Fibroblast of lung (primary cell): ENCODE results near the gene CACNG8. TPM values are rescaled to one million over a fixed set of nuclear protein-coding genes. Genes with fewer than 3 reads are reported as not detected.
"Not testable (repeated sequence)": the region's sequence is repeated elsewhere in the genome, so short reads cannot be mapped to it uniquely, and the experiment has no call there.

Source experiments
- DNase-seq, 2 donors: peaks; one replicate each; pipeline versions ENCODE4 v3.0.0 to v3.0.0-alpha.2; 2010; ENCODE audit warnings: low read depth in 2 of 2
- H2AFZ ChIP-seq: 2 replicates; pipeline ENCODE4 v1.5.1; 2012; ENCODE audit warnings: low read length, control low read depth, inconsistent platforms
- H3K27ac ChIP-seq: 2 replicates; pipeline ENCODE4 v1.5.1; 2011; ENCODE audit warnings: low read length, control low read depth; ENCODE audit not compliant: insufficient read depth
- H3K27me3 ChIP-seq: 2 replicates; pipeline ENCODE4 v1.5.1; 2011; ENCODE audit warnings: mild to moderate bottlenecking, low read length; ENCODE audit not compliant: control insufficient read depth, insufficient read depth
- H3K36me3 ChIP-seq: 2 replicates; pipeline ENCODE4 v1.5.1; 2011; ENCODE audit warnings: low read length; ENCODE audit not compliant: control insufficient read depth, insufficient read depth
- H3K4me1 ChIP-seq: 2 replicates; pipeline ENCODE4 v1.5.1; 2011; ENCODE audit warnings: low read length; ENCODE audit not compliant: control insufficient read depth, insufficient read depth; ENCODE audit errors: extremely low read depth
- H3K4me2 ChIP-seq: 2 replicates; pipeline ENCODE4 v1.5.1; 2011; ENCODE audit warnings: low read length, control low read depth; ENCODE audit not compliant: insufficient read depth; ENCODE audit errors: extremely low read depth
- H3K4me3 ChIP-seq, 4 experiments: fragments of 200-600 bp in 1 of 4; sonication (generic) in 1 of 4; replicated peaks in 1 of 4; 2 replicates each; pipeline ENCODE4 v1.5.1; 2011 to 2016; ENCODE audit warnings: low read length in 4 of 4, low read depth in 3 of 4, mild to moderate bottlenecking in 3 of 4, control low read depth in 2 of 4, inconsistent platforms in 1 of 4, mixed read lengths in 1 of 4; ENCODE audit not compliant: insufficient read depth in 1 of 4; ENCODE audit errors: control extremely low read depth in 1 of 4
- H3K79me2 ChIP-seq: 2 replicates; pipeline ENCODE4 v1.5.1; 2012; ENCODE audit warnings: mild to moderate bottlenecking, low read length, inconsistent platforms; ENCODE audit not compliant: control insufficient read depth, insufficient read depth
- H3K9ac ChIP-seq: 2 replicates; pipeline ENCODE4 v1.5.1; 2011; ENCODE audit warnings: mild to moderate bottlenecking, low read length, control low read depth; ENCODE audit not compliant: insufficient read depth
- H3K9me3 ChIP-seq: 2 replicates; pipeline ENCODE4 v1.5.1; 2012; ENCODE audit warnings: low read depth, low read length; ENCODE audit not compliant: control insufficient read depth, insufficient read depth
- H4K20me1 ChIP-seq: 2 replicates; pipeline ENCODE4 v1.5.1; 2011; ENCODE audit warnings: low read length; ENCODE audit not compliant: control insufficient read depth, insufficient read depth; ENCODE audit errors: extremely low read depth
- CTCF ChIP-seq, 2 donors: IDR thresholded peaks in 1 of 2; conservative IDR thresholded peaks in 1 of 2; 1 replicate in 1 of 2; 2 replicates in 1 of 2; pipeline ENCODE4 v1.5.1; 2011 to 2012; ENCODE audit warnings: low read length in 2 of 2, control low read depth in 1 of 2, inconsistent platforms in 1 of 2, low read depth in 1 of 2, mild to moderate bottlenecking in 1 of 2
- EZH2 ChIP-seq: IDR thresholded peaks from 2 replicates; pipeline ENCODE4 v1.5.1; 2012; ENCODE audit warnings: low read length, control low read depth, mild to moderate bottlenecking; ENCODE audit errors: missing control alignments
- polyA plus RNA-seq, 2 donors: library from polyadenylated mRNA; depleted of rRNA in 1 of 2; stranded (reverse) in 1 of 2; unstranded in 1 of 2; fragments of >200 nt; gene quantifications; 2 replicates each; pipeline ENCODE4 v1.2.1, GENCODE V29; 2011 to 2012; ENCODE audit warnings: missing spikeins in 1 of 2
- total RNA-seq: library from RNA; depleted of rRNA; stranded (reverse); fragments of >200 nt; gene quantifications from 2 replicates; pipeline ENCODE4 v1.2.1, GENCODE V29; 2014

Gene CACNG8
- total and polyA plus RNA-seq, 2 donors (not counting 1 experiment from before 2014, with no cell fraction given): under 0.01 to 0.01 TPM

DNA sequence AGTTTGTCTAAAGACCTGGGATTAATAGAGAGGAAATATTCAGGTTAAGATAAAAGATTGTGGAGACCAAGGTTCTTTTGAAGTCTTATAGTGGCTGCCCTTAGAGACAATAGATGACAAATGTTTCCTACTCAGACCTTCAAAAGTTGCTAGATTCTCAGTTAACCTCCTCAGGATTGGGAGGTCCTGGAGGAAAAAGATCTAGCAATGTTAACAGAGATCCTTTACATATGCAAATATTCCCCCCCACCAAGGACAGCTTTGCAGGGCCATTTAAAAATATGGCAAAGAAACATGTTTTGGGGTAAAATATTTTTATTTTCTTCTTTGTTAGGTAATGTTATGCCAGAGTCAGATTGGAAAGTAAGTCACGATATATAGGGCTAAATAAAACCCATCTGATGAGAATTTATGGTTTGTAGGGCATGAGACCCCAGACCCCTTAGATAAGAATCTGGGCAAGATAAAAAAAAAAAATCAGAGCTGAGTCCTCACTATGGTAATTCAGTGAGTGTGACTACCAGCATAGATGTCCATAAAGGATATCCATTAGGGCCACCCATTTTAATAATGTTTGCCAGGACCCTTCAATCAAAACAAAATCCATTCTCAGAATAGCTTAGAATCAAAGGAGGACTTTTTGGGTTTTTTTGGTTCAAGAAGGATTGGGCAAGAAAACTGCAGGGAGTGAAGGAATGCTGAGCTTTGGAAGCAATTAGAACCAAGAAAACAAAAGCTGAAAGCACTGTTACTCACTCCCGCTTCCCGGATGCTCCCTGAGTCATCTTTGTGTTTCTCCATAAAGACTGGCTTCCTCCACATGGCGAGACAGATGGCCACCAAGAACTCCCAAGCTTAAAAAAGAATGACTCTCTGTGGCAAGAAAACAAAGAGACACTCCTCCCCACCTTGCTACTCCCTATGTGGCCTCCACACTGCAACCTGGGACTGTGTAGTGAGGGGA lies 72.8 kb downstream of the CACNG8 start:
- Histone ChIP-seq H3K4me3 (no peak overlapping the region), H3K9ac (no peak overlapping the region), H3K79me2 (no peaks in the 10 kb centered on the region), H3K27ac (no peak overlapping the region), H3K4me1 (no peaks in the 10 kb centered on the region), H3K36me3 (no peaks in the 10 kb centered on the region), H4K20me1 (no peaks in the 10 kb centered on the region), H3K27me3 (no peaks in the 10 kb centered on the region), H3K4me2 (no peak overlapping the region), H2AFZ (no peak overlapping the region), H3K9me3 (no peaks in the 10 kb centered on the region)
- DNase-seq: peak; percentile 77 to 86
- no peak for TF ChIP-seq CTCF (conservative IDR thresholded peaks at IDR 0.05 in 1 of 2, IDR thresholded peaks at IDR 0.05 in 1 of 2; ENCODE audit: low read depth in 1 of 2, low read length in 2 of 2)
- TF ChIP-seq EZH2: no peak

DNA sequence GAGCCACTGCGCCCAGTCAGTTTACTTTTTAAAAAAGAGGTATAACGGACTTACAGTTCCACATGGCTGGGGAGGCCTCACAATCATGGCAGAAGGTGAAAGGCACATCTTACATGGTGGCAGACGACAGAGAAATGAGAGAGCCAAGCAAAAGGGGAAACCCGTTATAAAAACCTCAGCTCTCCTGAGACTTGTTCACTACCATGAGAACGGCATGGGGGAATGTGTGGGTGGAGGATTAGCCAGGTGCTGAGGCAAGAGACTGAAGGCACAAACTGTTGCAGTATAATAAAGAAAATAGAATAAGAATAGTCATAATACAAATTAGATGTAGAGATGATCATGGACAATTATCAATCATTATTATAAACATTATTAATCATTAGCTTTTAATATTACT lies 73.8 kb downstream of the CACNG8 start:
- H3K27ac ChIP-seq, H4K20me1 ChIP-seq, H3K36me3 ChIP-seq, H3K4me2 ChIP-seq, DNase-seq, H3K9me3 ChIP-seq, H3K9ac ChIP-seq, H2AFZ ChIP-seq, H3K79me2 ChIP-seq, H3K27me3 ChIP-seq, H3K4me3 ChIP-seq, H3K4me1 ChIP-seq: not testable (repeated sequence)

Other genes starting within 250 kb of the CACNG8 start
- under 0.01 TPM in 1 of 2 replicates, not detected in the other for gene NLRP12, start 138.6 kb upstream of the CACNG8 start, total RNA-seq
- gene NLRP12, start 138.6 kb upstream of the CACNG8 start, polyA plus RNA-seq: not detected in 2 replicates
- gene MYADM, start 95.1 kb upstream of the CACNG8 start, total RNA-seq: 3.1 and 9.1 TPM in 2 replicates
- gene MYADM, start 95.1 kb upstream of the CACNG8 start, polyA plus RNA-seq: 46.0 and 51.5 TPM in 2 replicates
- gene PRKCG, start 80.7 kb upstream of the CACNG8 start, total RNA-seq: not detected in 2 replicates
- gene PRKCG, start 80.7 kb upstream of the CACNG8 start, polyA plus RNA-seq: not detected in 2 replicates
- 0.17 and 0.26 TPM in 2 replicates for gene CACNG7, start 53.7 kb upstream of the CACNG8 start, total RNA-seq
- gene CACNG7, start 53.7 kb upstream of the CACNG8 start, polyA plus RNA-seq: 0.68 and 3.2 TPM in 2 replicates
- gene CACNG6, start 28.7 kb downstream of the CACNG8 start, total RNA-seq: under 0.01 TPM in 1 of 2 replicates, not detected in the other
- gene CACNG6, start 28.7 kb downstream of the CACNG8 start, polyA plus RNA-seq: 0.06 TPM in 1 of 2 replicates, not detected in the other
- not detected in 2 replicates for gene VSTM1, start 101.0 kb downstream of the CACNG8 start, total RNA-seq
- gene VSTM1, start 101.0 kb downstream of the CACNG8 start, polyA plus RNA-seq: not detected in 2 replicates
- not detected in 2 replicates for gene TARM1, start 118.4 kb downstream of the CACNG8 start, total RNA-seq
- not detected in 2 replicates for gene TARM1, start 118.4 kb downstream of the CACNG8 start, polyA plus RNA-seq
- gene OSCAR, start 137.9 kb downstream of the CACNG8 start, total RNA-seq: under 0.01 and 0.51 TPM in 2 replicates
- 0.14 and 0.15 TPM in 2 replicates for gene OSCAR, start 137.9 kb downstream of the CACNG8 start, polyA plus RNA-seq
- gene NDUFA3, start 139.9 kb downstream of the CACNG8 start, total RNA-seq: 10.3 and 22.8 TPM in 2 replicates
- 35.4 and 35.9 TPM in 2 replicates for gene NDUFA3, start 139.9 kb downstream of the CACNG8 start, polyA plus RNA-seq
- 16.7 and 19.2 TPM in 2 replicates for gene TFPT, start 152.7 kb downstream of the CACNG8 start, total RNA-seq
- gene TFPT, start 152.7 kb downstream of the CACNG8 start, polyA plus RNA-seq: 9.0 and 10.8 TPM in 2 replicates
- 43.4 and 45.2 TPM in 2 replicates for gene PRPF31, start 152.8 kb downstream of the CACNG8 start, total RNA-seq
- 48.7 and 68.3 TPM in 2 replicates for gene PRPF31, start 152.8 kb downstream of the CACNG8 start, polyA plus RNA-seq
- 6.2 and 10.4 TPM in 2 replicates for gene CNOT3, start 174.8 kb downstream of the CACNG8 start, total RNA-seq
- 10.7 and 19.5 TPM in 2 replicates for gene CNOT3, start 174.8 kb downstream of the CACNG8 start, polyA plus RNA-seq
- 6.7 and 7.3 TPM in 2 replicates for gene LENG1, start 196.8 kb downstream of the CACNG8 start, total RNA-seq
- 3.2 and 3.5 TPM in 2 replicates for gene LENG1, start 196.8 kb downstream of the CACNG8 start, polyA plus RNA-seq
- gene TMC4, start 210.2 kb downstream of the CACNG8 start, total RNA-seq: 0.26 and 0.33 TPM in 2 replicates
- gene TMC4, start 210.2 kb downstream of the CACNG8 start, polyA plus RNA-seq: 0.25 and 0.59 TPM in 2 replicates
- 25.2 and 41.1 TPM in 2 replicates for gene MBOAT7, start 226.6 kb downstream of the CACNG8 start, total RNA-seq
- gene MBOAT7, start 226.6 kb downstream of the CACNG8 start, polyA plus RNA-seq: 28.6 and 42.0 TPM in 2 replicates
- gene TSEN34, start 228.4 kb downstream of the CACNG8 start, total RNA-seq: 57.8 and 61.6 TPM in 2 replicates
- gene TSEN34, start 228.4 kb downstream of the CACNG8 start, polyA plus RNA-seq: 22.5 and 30.5 TPM in 2 replicates
- 2,583 and 2,622 TPM in 2 replicates for gene RPS9, start 237.9 kb downstream of the CACNG8 start, total RNA-seq
- gene RPS9, start 237.9 kb downstream of the CACNG8 start, polyA plus RNA-seq: 1,242 and 1,509 TPM in 2 replicates